Lower leg skin (tissue), 3 donors: Measurements from ENCODE around the gene BRD3OS.

Experiments
- POLR2A ChIP-seq, 2 donors: fragments of 450-650 bp; IDR thresholded peaks; one replicate each; pipeline ENCODE4 v1.6.1; 2016 to 2017; ENCODE audit warnings: antibody characterized with exemption in 2 of 2, mild to moderate bottlenecking in 1 of 2, moderate library complexity in 1 of 2
- TF ChIP-seq, protein P1 (sequence below), 3 donors: fragments of 450-650 bp; IDR thresholded peaks; one replicate each; pipeline ENCODE4 v1.5.1; 2016; ENCODE audit warnings: antibody characterized with exemption in 3 of 3, mild to moderate bottlenecking in 3 of 3, moderate library complexity in 2 of 3

DNA sequence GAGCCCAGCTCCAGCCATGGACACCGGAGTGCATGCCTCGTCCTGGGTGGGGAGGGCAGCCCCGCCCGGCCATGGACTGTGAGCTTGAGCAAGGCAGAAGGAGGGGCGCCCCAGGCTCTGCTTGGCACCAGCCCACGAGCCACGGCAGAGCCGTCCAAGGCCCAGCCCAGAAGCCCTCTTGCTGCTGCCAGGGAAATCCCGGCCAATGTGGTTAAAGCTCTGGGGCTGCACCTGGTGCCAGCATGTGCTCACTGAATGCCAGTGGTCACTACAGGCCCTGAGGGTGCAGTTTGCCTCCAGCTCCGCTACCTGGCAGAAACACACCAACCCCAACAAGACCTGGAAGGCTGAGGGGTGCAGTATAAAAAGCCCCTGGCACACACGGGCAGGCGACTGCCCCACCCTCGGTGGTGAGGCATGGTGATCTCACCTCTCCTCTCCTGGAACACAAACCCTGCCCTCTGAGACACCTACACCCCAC is 30.7 kb downstream of the BRD3OS start:
- TF ChIP-seq, protein P1, sequence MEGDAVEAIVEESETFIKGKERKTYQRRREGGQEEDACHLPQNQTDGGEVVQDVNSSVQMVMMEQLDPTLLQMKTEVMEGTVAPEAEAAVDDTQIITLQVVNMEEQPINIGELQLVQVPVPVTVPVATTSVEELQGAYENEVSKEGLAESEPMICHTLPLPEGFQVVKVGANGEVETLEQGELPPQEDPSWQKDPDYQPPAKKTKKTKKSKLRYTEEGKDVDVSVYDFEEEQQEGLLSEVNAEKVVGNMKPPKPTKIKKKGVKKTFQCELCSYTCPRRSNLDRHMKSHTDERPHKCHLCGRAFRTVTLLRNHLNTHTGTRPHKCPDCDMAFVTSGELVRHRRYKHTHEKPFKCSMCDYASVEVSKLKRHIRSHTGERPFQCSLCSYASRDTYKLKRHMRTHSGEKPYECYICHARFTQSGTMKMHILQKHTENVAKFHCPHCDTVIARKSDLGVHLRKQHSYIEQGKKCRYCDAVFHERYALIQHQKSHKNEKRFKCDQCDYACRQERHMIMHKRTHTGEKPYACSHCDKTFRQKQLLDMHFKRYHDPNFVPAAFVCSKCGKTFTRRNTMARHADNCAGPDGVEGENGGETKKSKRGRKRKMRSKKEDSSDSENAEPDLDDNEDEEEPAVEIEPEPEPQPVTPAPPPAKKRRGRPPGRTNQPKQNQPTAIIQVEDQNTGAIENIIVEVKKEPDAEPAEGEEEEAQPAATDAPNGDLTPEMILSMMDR (IDR thresholded peaks at IDR 0.05): no peak
- no peak for TF ChIP-seq POLR2A (IDR thresholded peaks at IDR 0.05)
